Skeletal muscle satellite cell (primary cell): ENCODE results near the gene LCORL.

Experiments
- H3K27me3 ChIP-seq: 2 replicates; pipeline ENCODE4 v1.7.0; 2013; ENCODE audit warnings: low read length; ENCODE audit not compliant: control insufficient read depth, insufficient read depth
- H3K36me3 ChIP-seq: 2 replicates; pipeline ENCODE4 v1.7.0; 2013; ENCODE audit warnings: mild to moderate bottlenecking, control low read depth, low read length; ENCODE audit not compliant: insufficient read depth
- H3K4me1 ChIP-seq: 2 replicates; pipeline ENCODE4 v1.7.0; 2013; ENCODE audit warnings: low read length; ENCODE audit not compliant: control insufficient read depth, insufficient read depth
- H3K4me2 ChIP-seq: 2 replicates; pipeline ENCODE4 v1.7.0; 2013; ENCODE audit warnings: mild to moderate bottlenecking, low read length
- H3K4me3 ChIP-seq: 2 replicates; pipeline ENCODE4 v1.7.0; 2013; ENCODE audit warnings: low read length
- H3K9ac ChIP-seq: 2 replicates; pipeline ENCODE4 v1.7.0; 2013; ENCODE audit warnings: mild to moderate bottlenecking, low read depth, low read length, moderate library complexity
- H3K9me3 ChIP-seq: replicated peaks from 2 replicates; pipeline ENCODE4 v1.7.0; 2013; ENCODE audit warnings: mild to moderate bottlenecking, control low read depth, low read length

Gene LCORL

GRCh38 chr4:17930256-17930655 is 91.3 kb downstream of the LCORL start:
- no peaks in the 10 kb centered on the region for H3K9me3 ChIP-seq
- H3K27me3 ChIP-seq = no peaks in the 10 kb centered on the region
- no peaks in the 10 kb centered on the region for H3K36me3 ChIP-seq
- H3K4me1 ChIP-seq = peaks cover 3% of the 10 kb centered on the region
- no peak overlapping the region for H3K4me2 ChIP-seq
- no peak overlapping the region for H3K4me3 ChIP-seq
- no peak overlapping the region for H3K9ac ChIP-seq

- H3K4me3 ChIP-seq = no peak overlapping the region
- no peaks in the 10 kb centered on the region for H3K9me3 ChIP-seq
- no peaks in the 10 kb centered on the region for H3K36me3 ChIP-seq
- no peak overlapping the region for H3K4me2 ChIP-seq
- no peak overlapping the region for H3K9ac ChIP-seq
- no peaks in the 10 kb centered on the region for H3K27me3 ChIP-seq
- H3K4me1 ChIP-seq = no peaks in the 10 kb centered on the region
Measured at GRCh38 chr4:17924189-17924588, 97.4 kb downstream of the LCORL start.

GRCh38 chr4:17921451-17921850 is 100.1 kb downstream of the LCORL start:
- Histone ChIP-seq H3K4me3 (no peak overlapping the region), H3K9me3 (no peaks in the 10 kb centered on the region), H3K27me3 (no peaks in the 10 kb centered on the region), H3K36me3 (no peaks in the 10 kb centered on the region), H3K4me1 (no peaks in the 10 kb centered on the region), H3K9ac (no peak overlapping the region), H3K4me2 (no peak overlapping the region)

GRCh38 chr4:17920681-17921080 is 100.9 kb downstream of the LCORL start:
- H3K27me3 ChIP-seq = no peaks in the 10 kb centered on the region
- H3K4me1 ChIP-seq = no peaks in the 10 kb centered on the region
- no peak overlapping the region for H3K4me2 ChIP-seq
- no peak overlapping the region for H3K9ac ChIP-seq
- no peaks in the 10 kb centered on the region for H3K9me3 ChIP-seq
- H3K36me3 ChIP-seq = no peaks in the 10 kb centered on the region
- H3K4me3 ChIP-seq = no peak overlapping the region

GRCh38 chr4:17915439-17915838 is 106.1 kb downstream of the LCORL start:
- Histone ChIP-seq H3K9ac (no peak overlapping the region), H3K36me3 (no peaks in the 10 kb centered on the region), H3K27me3 (no peaks in the 10 kb centered on the region), H3K4me1 (no peaks in the 10 kb centered on the region), H3K4me3 (no peak overlapping the region), H3K4me2 (no peak overlapping the region), H3K9me3 (no peaks in the 10 kb centered on the region)

- no peak overlapping the region for H3K9ac ChIP-seq
- no peak overlapping the region for H3K4me3 ChIP-seq
- H3K4me2 ChIP-seq = no peak overlapping the region
Measured at GRCh38 chr4:17912011-17912410, 109.5 kb downstream of the LCORL start.

GRCh38 chr4:17911608-17912007 is 109.9 kb downstream of the LCORL start:
- Histone ChIP-seq H3K9ac (no peak overlapping the region), H3K4me3 (no peak overlapping the region), H3K4me1 (no peaks in the 10 kb centered on the region), H3K9me3 (no peaks in the 10 kb centered on the region), H3K27me3 (no peaks in the 10 kb centered on the region), H3K4me2 (no peak overlapping the region), H3K36me3 (no peaks in the 10 kb centered on the region)

More at GRCh38 chr4:17912011-17912410, 109.5 kb downstream of the LCORL start:
- no peaks in the 10 kb centered on the region for H3K4me1 ChIP-seq
- no peaks in the 10 kb centered on the region for H3K27me3 ChIP-seq
- H3K36me3 ChIP-seq = no peaks in the 10 kb centered on the region
- no peaks in the 10 kb centered on the region for H3K9me3 ChIP-seq

- H3K9ac ChIP-seq = no peak overlapping the region
- no peak overlapping the region for H3K4me3 ChIP-seq
- no peaks in the 10 kb centered on the region for H3K4me1 ChIP-seq
- H3K27me3 ChIP-seq = no peaks in the 10 kb centered on the region
- H3K36me3 ChIP-seq = no peaks in the 10 kb centered on the region
- H3K4me2 ChIP-seq = no peak overlapping the region
- H3K9me3 ChIP-seq = no peaks in the 10 kb centered on the region
Measured at GRCh38 chr4:17898553-17899055, 123.0 kb downstream of the LCORL start.

GRCh38 chr4:17895481-17895880 is 126.1 kb downstream of the LCORL start:
- Histone ChIP-seq H3K4me1 (no peaks in the 10 kb centered on the region), H3K36me3 (no peaks in the 10 kb centered on the region), H3K9ac (no peak overlapping the region), H3K27me3 (no peaks in the 10 kb centered on the region), H3K4me3 (no peak overlapping the region), H3K4me2 (no peak overlapping the region), H3K9me3 (no peaks in the 10 kb centered on the region)

- Histone ChIP-seq H3K36me3 (no peaks in the 10 kb centered on the region), H3K9ac (no peak overlapping the region), H3K4me1 (no peaks in the 10 kb centered on the region), H3K4me3 (no peak overlapping the region), H3K27me3 (no peaks in the 10 kb centered on the region), H3K4me2 (no peak overlapping the region), H3K9me3 (no peaks in the 10 kb centered on the region)
Measured at GRCh38 chr4:17894421-17894820, 127.1 kb downstream of the LCORL start.

GRCh38 chr4:17889692-17890091 is 131.9 kb downstream of the LCORL start:
- Histone ChIP-seq H3K9me3 (no peaks in the 10 kb centered on the region), H3K36me3 (no peaks in the 10 kb centered on the region), H3K4me3 (no peak overlapping the region), H3K27me3 (no peaks in the 10 kb centered on the region), H3K4me1 (no peaks in the 10 kb centered on the region), H3K4me2 (no peak overlapping the region), H3K9ac (no peak overlapping the region)

- Histone ChIP-seq H3K4me1 (no peaks in the 10 kb centered on the region), H3K9me3 (no peaks in the 10 kb centered on the region), H3K36me3 (no peaks in the 10 kb centered on the region), H3K4me3 (no peak overlapping the region), H3K4me2 (no peak overlapping the region), H3K9ac (no peak overlapping the region), H3K27me3 (no peaks in the 10 kb centered on the region)
Measured at GRCh38 chr4:17884511-17884910, 137.0 kb downstream of the LCORL start.
